ENCODE measurements around the gene HBP1.

The HBP1 gene

GRCh38 chr7:107206136-107206535 lies 37.3 kb downstream of the HBP1 start:
- no peak overlapping the region for H3K4me3 ChIP-seq (ENCODE audit: insufficient read depth, low read depth, low read length)
- H3K36me3 ChIP-seq (ENCODE audit: control insufficient read depth, insufficient read depth, low read length): peaks cover 16% of the 10 kb centered on the region
- H3K4me1 ChIP-seq (ENCODE audit: control insufficient read depth, insufficient read depth, low read length): no peaks in the 10 kb centered on the region
- H3K9me3 ChIP-seq (ENCODE audit: control insufficient read depth, low read length): no peaks in the 10 kb centered on the region
- WGBS, 2 experiments: 89 to 94% methylated on average over 6 of the region's 6 CpGs
- H3K27me3 ChIP-seq (ENCODE audit: control insufficient read depth, insufficient read depth, low read length, poor library complexity, severe bottlenecking): no peaks in the 10 kb centered on the region
- H3K27ac ChIP-seq (ENCODE audit: insufficient read depth, low read depth, low read length, poor library complexity, severe bottlenecking): no peak overlapping the region

- Histone ChIP-seq H3K36me3 (ENCODE audit: control insufficient read depth, insufficient read depth, low read length) (peaks cover 16% of the 10 kb centered on the region), H3K9me3 (ENCODE audit: control insufficient read depth, low read length) (no peaks in the 10 kb centered on the region), H3K4me3 (ENCODE audit: insufficient read depth, low read depth, low read length) (no peak overlapping the region), H3K27ac (ENCODE audit: insufficient read depth, low read depth, low read length, poor library complexity, severe bottlenecking) (no peak overlapping the region), H3K4me1 (ENCODE audit: control insufficient read depth, insufficient read depth, low read length) (no peaks in the 10 kb centered on the region), H3K27me3 (ENCODE audit: control insufficient read depth, insufficient read depth, low read length, poor library complexity, severe bottlenecking) (no peaks in the 10 kb centered on the region)
- WGBS, 2 experiments: 90 to 93% methylated on average over 2 to 3 of the region's 3 CpGs
These were observed 37.9 kb downstream of the HBP1 start for GRCh38 chr7:107206706-107207105.

GRCh38 chr7:107207459-107207858 lies 38.7 kb downstream of the HBP1 start:
- H3K4me1 ChIP-seq (ENCODE audit: control insufficient read depth, insufficient read depth, low read length): no peaks in the 10 kb centered on the region
- peaks cover 16% of the 10 kb centered on the region for H3K36me3 ChIP-seq (ENCODE audit: control insufficient read depth, insufficient read depth, low read length)
- no peaks in the 10 kb centered on the region for H3K27me3 ChIP-seq (ENCODE audit: control insufficient read depth, insufficient read depth, low read length, poor library complexity, severe bottlenecking)
- H3K4me3 ChIP-seq (ENCODE audit: insufficient read depth, low read depth, low read length): no peak overlapping the region
- WGBS, 2 experiments: 95 to 97% methylated on average over 5 of the region's 5 CpGs
- H3K9me3 ChIP-seq (ENCODE audit: control insufficient read depth, low read length): no peaks in the 10 kb centered on the region
- no peak overlapping the region for H3K27ac ChIP-seq (ENCODE audit: insufficient read depth, low read depth, low read length, poor library complexity, severe bottlenecking)

GRCh38 chr7:107208024-107208521 lies 39.3 kb downstream of the HBP1 start:
- 87 to 88% methylated on average over 3 of the region's 3 CpGs for WGBS, 2 experiments
- Histone ChIP-seq H3K27ac (ENCODE audit: insufficient read depth, low read depth, low read length, poor library complexity, severe bottlenecking) (no peak overlapping the region), H3K9me3 (ENCODE audit: control insufficient read depth, low read length) (no peaks in the 10 kb centered on the region), H3K4me1 (ENCODE audit: control insufficient read depth, insufficient read depth, low read length) (no peaks in the 10 kb centered on the region), H3K36me3 (ENCODE audit: control insufficient read depth, insufficient read depth, low read length) (peaks cover 16% of the 10 kb centered on the region), H3K27me3 (ENCODE audit: control insufficient read depth, insufficient read depth, low read length, poor library complexity, severe bottlenecking) (no peaks in the 10 kb centered on the region), H3K4me3 (ENCODE audit: insufficient read depth, low read depth, low read length) (no peak overlapping the region)

- Histone ChIP-seq H3K4me3 (ENCODE audit: insufficient read depth, low read depth, low read length) (no peak overlapping the region), H3K4me1 (ENCODE audit: control insufficient read depth, insufficient read depth, low read length) (no peaks in the 10 kb centered on the region), H3K36me3 (ENCODE audit: control insufficient read depth, insufficient read depth, low read length) (peaks cover 14% of the 10 kb centered on the region), H3K9me3 (ENCODE audit: control insufficient read depth, low read length) (no peaks in the 10 kb centered on the region), H3K27me3 (ENCODE audit: control insufficient read depth, insufficient read depth, low read length, poor library complexity, severe bottlenecking) (no peaks in the 10 kb centered on the region), H3K27ac (ENCODE audit: insufficient read depth, low read depth, low read length, poor library complexity, severe bottlenecking) (no peak overlapping the region)
- WGBS, 2 experiments: 93% methylated on average over 5 of the region's 5 CpGs
These were observed 39.8 kb downstream of the HBP1 start for GRCh38 chr7:107208563-107208962.

- no peaks in the 10 kb centered on the region for H3K27me3 ChIP-seq (ENCODE audit: control insufficient read depth, insufficient read depth, low read length, poor library complexity, severe bottlenecking)
- no peaks in the 10 kb centered on the region for H3K9me3 ChIP-seq (ENCODE audit: control insufficient read depth, low read length)
- no peak overlapping the region for H3K27ac ChIP-seq (ENCODE audit: insufficient read depth, low read depth, low read length, poor library complexity, severe bottlenecking)
- peaks cover 7% of the 10 kb centered on the region for H3K36me3 ChIP-seq (ENCODE audit: control insufficient read depth, insufficient read depth, low read length)
- 80 to 81% methylated on average over 4 of the region's 4 CpGs for WGBS, 2 experiments
- no peaks in the 10 kb centered on the region for H3K4me1 ChIP-seq (ENCODE audit: control insufficient read depth, insufficient read depth, low read length)
- H3K4me3 ChIP-seq (ENCODE audit: insufficient read depth, low read depth, low read length): no peak overlapping the region
These were observed 40.8 kb downstream of the HBP1 start for GRCh38 chr7:107209565-107209964.

GRCh38 chr7:107210400-107210799 lies 41.6 kb downstream of the HBP1 start:
- Histone ChIP-seq H3K4me3 (ENCODE audit: insufficient read depth, low read depth, low read length) (no peak overlapping the region), H3K27me3 (ENCODE audit: control insufficient read depth, insufficient read depth, low read length, poor library complexity, severe bottlenecking) (no peaks in the 10 kb centered on the region), H3K27ac (ENCODE audit: insufficient read depth, low read depth, low read length, poor library complexity, severe bottlenecking) (no peak overlapping the region), H3K36me3 (ENCODE audit: control insufficient read depth, insufficient read depth, low read length) (peaks cover 7% of the 10 kb centered on the region), H3K9me3 (ENCODE audit: control insufficient read depth, low read length) (no peaks in the 10 kb centered on the region), H3K4me1 (ENCODE audit: control insufficient read depth, insufficient read depth, low read length) (no peaks in the 10 kb centered on the region)
- WGBS, 2 experiments: 93% methylated on average over 4 of the region's 4 CpGs

- WGBS, 2 experiments: 67 to 77% methylated on average over 2 of the region's 2 CpGs
- no peaks in the 10 kb centered on the region for H3K9me3 ChIP-seq (ENCODE audit: control insufficient read depth, low read length)
- H3K27ac ChIP-seq (ENCODE audit: insufficient read depth, low read depth, low read length, poor library complexity, severe bottlenecking): no peak overlapping the region
- H3K4me1 ChIP-seq (ENCODE audit: control insufficient read depth, insufficient read depth, low read length): no peaks in the 10 kb centered on the region
- H3K27me3 ChIP-seq (ENCODE audit: control insufficient read depth, insufficient read depth, low read length, poor library complexity, severe bottlenecking): no peaks in the 10 kb centered on the region
- no peak overlapping the region for H3K4me3 ChIP-seq (ENCODE audit: insufficient read depth, low read depth, low read length)
- H3K36me3 ChIP-seq (ENCODE audit: control insufficient read depth, insufficient read depth, low read length): peaks cover 7% of the 10 kb centered on the region
These were observed 43.9 kb downstream of the HBP1 start for GRCh38 chr7:107212725-107213124.

GRCh38 chr7:107213193-107213788 lies 44.5 kb downstream of the HBP1 start:
- no peaks in the 10 kb centered on the region for H3K27me3 ChIP-seq (ENCODE audit: control insufficient read depth, insufficient read depth, low read length, poor library complexity, severe bottlenecking)
- H3K9me3 ChIP-seq (ENCODE audit: control insufficient read depth, low read length): no peaks in the 10 kb centered on the region
- H3K4me3 ChIP-seq (ENCODE audit: insufficient read depth, low read depth, low read length): no peak overlapping the region
- no peaks in the 10 kb centered on the region for H3K4me1 ChIP-seq (ENCODE audit: control insufficient read depth, insufficient read depth, low read length)
- 94 to 96% methylated on average over 5 of the region's 5 CpGs for WGBS, 2 experiments
- H3K36me3 ChIP-seq (ENCODE audit: control insufficient read depth, insufficient read depth, low read length): peaks cover 7% of the 10 kb centered on the region
- no peak overlapping the region for H3K27ac ChIP-seq (ENCODE audit: insufficient read depth, low read depth, low read length, poor library complexity, severe bottlenecking)

GRCh38 chr7:107213945-107214344 lies 45.1 kb downstream of the HBP1 start:
- H3K9me3 ChIP-seq (ENCODE audit: control insufficient read depth, low read length): no peaks in the 10 kb centered on the region
- no peaks in the 10 kb centered on the region for H3K4me1 ChIP-seq (ENCODE audit: control insufficient read depth, insufficient read depth, low read length)
- H3K4me3 ChIP-seq (ENCODE audit: insufficient read depth, low read depth, low read length): no peak overlapping the region
- H3K36me3 ChIP-seq (ENCODE audit: control insufficient read depth, insufficient read depth, low read length): peaks cover 7% of the 10 kb centered on the region
- no peak overlapping the region for H3K27ac ChIP-seq (ENCODE audit: insufficient read depth, low read depth, low read length, poor library complexity, severe bottlenecking)
- H3K27me3 ChIP-seq (ENCODE audit: control insufficient read depth, insufficient read depth, low read length, poor library complexity, severe bottlenecking): no peaks in the 10 kb centered on the region
